VCaP (cell line): ENCODE measurements around the gene KCNQ5.
"Not testable (repeated sequence)": the region's sequence is repeated elsewhere in the genome, so short reads cannot be mapped to it uniquely, and the experiment has no call there.

Experiments
- H3K27ac ChIP-seq: fragments of 450-650 bp; 2 replicates; pipeline ENCODE4 v1.5.1; 2017
- TF ChIP-seq, protein P1 (sequence below): fragments of 450-650 bp; conservative IDR thresholded peaks from 2 replicates; pipeline ENCODE4 v1.5.1; 2017; ENCODE audit warnings: mild to moderate bottlenecking, moderate library complexity

The KCNQ5 gene

DNA sequence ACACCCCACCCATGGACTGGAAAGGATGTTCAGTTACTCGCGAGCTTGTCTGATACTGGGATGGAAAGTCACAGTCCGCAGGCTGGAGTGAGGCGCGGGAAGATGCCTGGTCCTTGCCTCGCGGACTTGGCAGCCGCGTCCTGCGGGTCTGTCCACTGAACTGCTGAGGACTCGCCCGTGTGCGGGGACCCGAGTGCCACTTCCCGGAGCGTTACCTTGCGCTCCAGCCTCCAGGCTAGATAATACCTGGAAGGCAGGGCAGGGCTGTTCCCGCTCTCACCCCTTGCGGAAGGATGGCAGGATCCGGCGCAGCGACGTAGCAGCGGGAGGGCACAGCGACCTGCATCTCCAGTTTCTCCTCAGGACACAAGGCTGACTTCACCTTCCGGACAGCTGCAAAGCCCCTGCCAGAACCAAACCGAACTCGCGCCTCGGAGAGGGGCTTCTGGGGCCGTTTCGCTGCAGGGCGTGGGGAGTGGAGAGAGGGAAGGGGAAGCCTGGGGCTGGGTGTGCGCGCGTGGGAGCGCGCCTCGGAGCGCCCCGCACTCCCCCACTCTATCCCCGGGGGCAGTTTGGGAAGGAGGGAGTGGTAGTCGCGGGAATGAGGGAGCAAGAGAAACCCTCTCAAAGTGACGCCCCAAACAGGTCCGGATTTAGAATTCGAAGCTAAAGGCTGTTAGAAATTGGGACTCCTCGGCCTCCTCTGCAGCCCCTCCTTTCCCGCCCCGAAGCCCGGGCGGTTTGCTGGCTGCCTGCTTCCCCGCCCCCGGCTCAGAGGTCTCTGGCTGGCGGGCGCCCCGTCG lies at the start of gene KCNQ5:
TSS of gene KCNQ5 (plus strand) at position 774 of the 803 bp plus-strand sequence.
- TF ChIP-seq, protein P1, sequence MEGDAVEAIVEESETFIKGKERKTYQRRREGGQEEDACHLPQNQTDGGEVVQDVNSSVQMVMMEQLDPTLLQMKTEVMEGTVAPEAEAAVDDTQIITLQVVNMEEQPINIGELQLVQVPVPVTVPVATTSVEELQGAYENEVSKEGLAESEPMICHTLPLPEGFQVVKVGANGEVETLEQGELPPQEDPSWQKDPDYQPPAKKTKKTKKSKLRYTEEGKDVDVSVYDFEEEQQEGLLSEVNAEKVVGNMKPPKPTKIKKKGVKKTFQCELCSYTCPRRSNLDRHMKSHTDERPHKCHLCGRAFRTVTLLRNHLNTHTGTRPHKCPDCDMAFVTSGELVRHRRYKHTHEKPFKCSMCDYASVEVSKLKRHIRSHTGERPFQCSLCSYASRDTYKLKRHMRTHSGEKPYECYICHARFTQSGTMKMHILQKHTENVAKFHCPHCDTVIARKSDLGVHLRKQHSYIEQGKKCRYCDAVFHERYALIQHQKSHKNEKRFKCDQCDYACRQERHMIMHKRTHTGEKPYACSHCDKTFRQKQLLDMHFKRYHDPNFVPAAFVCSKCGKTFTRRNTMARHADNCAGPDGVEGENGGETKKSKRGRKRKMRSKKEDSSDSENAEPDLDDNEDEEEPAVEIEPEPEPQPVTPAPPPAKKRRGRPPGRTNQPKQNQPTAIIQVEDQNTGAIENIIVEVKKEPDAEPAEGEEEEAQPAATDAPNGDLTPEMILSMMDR, result no peak
- H3K27ac ChIP-seq, result no peak within 1 kb of the TSS

DNA sequence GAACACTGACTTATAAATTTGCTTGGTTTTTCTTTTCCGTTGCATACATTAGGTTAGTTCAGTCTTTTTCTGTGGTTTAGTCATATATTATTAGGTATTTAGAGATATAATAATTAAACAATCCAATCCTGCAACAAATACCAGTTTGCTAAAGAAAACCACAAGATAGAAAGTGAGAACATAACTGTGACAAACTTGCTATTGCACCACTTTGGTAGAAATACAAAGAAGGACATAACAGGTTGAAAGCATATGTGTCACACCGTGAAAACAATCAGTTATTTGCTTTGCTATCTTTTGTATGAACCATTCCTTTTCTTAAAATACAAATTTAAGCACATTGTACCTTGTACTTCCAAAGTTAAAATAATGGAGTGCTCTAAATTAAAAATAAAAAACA lies 42.0 kb upstream of the KCNQ5 start:
- TF ChIP-seq, protein P1, result no peak
- H3K27ac ChIP-seq, result no peak overlapping the region

DNA sequence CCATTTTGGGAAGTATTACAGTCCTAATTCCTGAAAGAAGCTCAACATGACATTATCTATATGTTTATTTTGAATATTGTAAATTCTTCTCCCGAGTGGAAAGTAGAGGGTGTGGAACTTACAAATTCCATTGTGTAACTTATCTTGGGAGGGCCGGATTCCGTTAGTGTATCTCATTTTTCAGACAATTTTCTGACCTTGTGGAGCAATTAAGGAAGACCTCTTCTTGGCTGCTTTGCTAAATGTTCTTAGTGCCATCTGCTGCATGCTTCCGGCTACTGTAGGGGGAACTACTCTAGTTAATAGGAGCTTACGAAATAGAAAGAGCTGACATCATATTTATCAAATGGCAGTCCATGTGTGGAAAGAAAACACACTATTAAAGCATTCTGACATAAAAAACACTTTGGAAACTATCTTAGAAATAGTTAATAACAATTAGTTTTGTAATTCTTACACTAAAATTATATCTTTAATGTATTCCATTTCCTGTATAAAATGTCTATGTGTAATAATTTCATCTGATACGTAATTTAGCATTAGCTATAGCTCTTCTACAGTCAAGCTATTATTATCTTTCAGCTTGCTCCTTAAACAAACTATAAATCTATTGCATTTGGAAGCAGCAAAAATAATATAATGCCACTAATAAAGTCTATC lies 41.5 kb upstream of the KCNQ5 start:
- TF ChIP-seq, protein P1, result peak; percentile 71
- H3K27ac ChIP-seq, result no peak overlapping the region

DNA sequence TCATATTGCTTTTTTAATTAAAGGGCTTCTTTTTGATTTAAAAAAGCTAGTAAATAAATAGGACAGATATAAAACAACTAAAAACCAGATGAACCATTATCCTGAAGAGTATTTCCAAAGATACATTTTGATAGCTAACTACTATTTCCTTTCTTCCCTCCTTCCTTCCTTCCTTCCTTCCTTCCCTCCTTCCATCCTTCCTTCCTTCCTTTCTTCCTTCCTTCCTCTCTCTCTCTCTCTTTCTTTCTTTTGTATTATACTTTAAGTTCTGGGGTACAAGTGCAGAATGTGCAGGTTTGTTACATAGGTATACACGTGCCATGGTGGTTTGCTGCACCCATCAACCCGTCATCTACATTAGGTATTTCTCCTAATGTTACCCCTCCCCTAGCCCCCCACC lies 40.9 kb upstream of the KCNQ5 start:
- H3K27ac ChIP-seq, result not testable (repeated sequence)

DNA sequence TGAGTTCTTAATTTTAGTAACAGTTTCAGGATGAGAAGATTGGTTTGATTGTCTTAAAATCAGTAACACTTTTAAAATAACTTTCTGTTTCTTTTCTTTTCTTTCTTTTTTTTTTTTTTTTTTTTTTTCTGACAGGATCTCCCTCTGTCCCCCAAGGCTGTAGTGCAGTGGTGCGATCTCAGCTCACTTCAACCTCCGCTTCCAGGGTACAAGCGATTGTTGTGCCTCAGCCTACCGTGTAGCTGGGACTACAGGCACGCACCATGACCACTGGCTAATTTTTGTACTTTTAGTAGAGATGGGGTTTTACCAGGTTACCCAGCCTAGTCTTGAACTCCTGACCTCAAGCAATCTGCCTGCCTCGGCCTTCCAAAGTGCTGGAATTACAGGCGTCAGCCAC lies 33.7 kb upstream of the KCNQ5 start:
- no peak overlapping the region for H3K27ac ChIP-seq
- TF ChIP-seq, protein P1, result no peak

DNA sequence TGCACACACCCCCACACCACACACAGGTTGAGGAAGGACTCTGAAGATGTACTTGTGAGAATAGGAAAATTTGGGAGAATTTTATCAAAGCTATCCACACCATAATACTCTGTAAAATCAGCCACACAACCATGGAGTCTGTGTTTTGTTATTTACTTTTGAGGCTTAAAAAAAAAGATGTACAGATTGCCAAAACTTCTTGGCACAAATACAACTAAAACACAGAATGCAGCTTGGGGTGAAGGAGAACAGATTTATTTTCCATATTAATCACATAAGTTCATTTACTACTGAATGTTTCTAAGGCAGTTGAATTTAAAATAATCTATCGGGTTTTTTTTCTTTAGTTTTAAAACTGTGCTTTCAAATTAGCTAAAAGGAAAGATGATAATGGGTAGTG lies 32.8 kb upstream of the KCNQ5 start:
- TF ChIP-seq, protein P1, result no peak
- no peak overlapping the region for H3K27ac ChIP-seq

DNA sequence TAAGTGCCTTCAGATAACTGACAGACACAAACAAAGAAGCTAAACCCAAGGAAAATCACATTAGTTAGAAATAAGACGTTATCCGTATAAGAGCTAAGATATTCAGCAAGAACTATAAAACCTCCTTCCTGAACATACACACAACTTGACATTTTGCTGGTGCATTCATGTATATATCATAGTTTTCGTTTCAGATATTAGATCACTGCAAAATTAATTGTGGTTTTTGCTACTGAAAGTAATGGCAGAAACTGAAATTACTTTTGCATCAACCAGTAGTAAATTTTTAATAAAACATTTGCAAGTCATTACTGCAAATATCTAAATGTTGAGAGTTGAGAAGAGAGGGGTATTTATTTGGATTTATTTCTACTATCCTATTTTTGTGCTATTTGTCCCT lies 26.1 kb upstream of the KCNQ5 start:
- TF ChIP-seq, protein P1, result no peak

More for the DNA sequence above, 26.1 kb upstream of the KCNQ5 start:
- no peak overlapping the region for H3K27ac ChIP-seq
